K562 (cell line): ENCODE results near the gene KRTAP3-2.

Source experiments
- CBX2 ChIP-seq: fragments of 200-600 bp; sonication (generic); IDR thresholded peaks from one replicate; pipeline ENCODE4 v1.6.1; 2012; ENCODE audit warnings: mild to moderate bottlenecking, low read length, inconsistent platforms; ENCODE audit not compliant: insufficient read depth, poor library complexity, severe bottlenecking
- ESRRB ChIP-seq: fragments of 250-450 bp; sonication (Bioruptor Pico); IDR thresholded peaks from 2 replicates; pipeline ENCODE4 v1.5.0; 2020; ENCODE audit warnings: mild to moderate bottlenecking, moderate library complexity, borderline replicate concordance
- SAFB2 ChIP-seq: fragments of 200-400 bp; formaldehyde crosslinking; IDR thresholded peaks from 2 replicates; pipeline ENCODE4 v1.6.1; 2018; ENCODE audit warnings: borderline replicate concordance, low read length, low read depth, moderate library complexity; ENCODE audit not compliant: severe bottlenecking
- SP1 ChIP-seq: sonication (generic); formaldehyde crosslinking; IDR thresholded peaks from 2 replicates; pipeline ENCODE4 v1.8.1; 2022; ENCODE audit warnings: mild to moderate bottlenecking, missing genetic modification reagents
- TAF1 ChIP-seq: IDR thresholded peaks from 2 replicates; pipeline ENCODE4 v1.6.1; 2011; ENCODE audit warnings: mild to moderate bottlenecking, low read length, moderate library complexity; ENCODE audit not compliant: insufficient read depth, control insufficient read depth, severe bottlenecking; ENCODE audit errors: extremely low read depth
- TF ChIP-seq, protein P1 (sequence below): fragments of 450-650 bp; IDR thresholded peaks from 2 replicates; pipeline ENCODE4 v1.6.1; 2017; ENCODE audit warnings: mild to moderate bottlenecking, moderate library complexity

DNA sequence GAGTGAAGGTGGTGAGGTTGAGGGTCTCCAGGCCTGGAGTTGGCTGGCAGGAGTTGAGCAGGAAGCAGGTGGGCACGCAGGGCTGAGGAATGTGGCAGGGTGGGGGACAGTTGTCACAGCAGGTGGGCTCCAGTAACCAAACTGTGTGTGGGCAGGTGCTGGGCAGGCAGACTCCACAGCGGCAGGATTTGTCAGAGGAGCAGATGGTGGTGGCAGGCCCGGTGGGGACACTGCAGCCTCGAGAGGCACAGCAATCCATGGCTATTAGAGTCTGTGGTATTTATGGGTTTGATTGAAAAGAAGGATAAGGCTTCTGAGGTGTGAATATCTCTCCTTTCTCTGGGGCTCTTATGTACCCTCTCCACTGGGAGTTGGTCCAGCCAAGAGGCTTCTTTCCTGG, 5.9 kb downstream of the KRTAP3-2 start, which contains the start of gene KRTAP3-3:
- TF ChIP-seq, protein P1, sequence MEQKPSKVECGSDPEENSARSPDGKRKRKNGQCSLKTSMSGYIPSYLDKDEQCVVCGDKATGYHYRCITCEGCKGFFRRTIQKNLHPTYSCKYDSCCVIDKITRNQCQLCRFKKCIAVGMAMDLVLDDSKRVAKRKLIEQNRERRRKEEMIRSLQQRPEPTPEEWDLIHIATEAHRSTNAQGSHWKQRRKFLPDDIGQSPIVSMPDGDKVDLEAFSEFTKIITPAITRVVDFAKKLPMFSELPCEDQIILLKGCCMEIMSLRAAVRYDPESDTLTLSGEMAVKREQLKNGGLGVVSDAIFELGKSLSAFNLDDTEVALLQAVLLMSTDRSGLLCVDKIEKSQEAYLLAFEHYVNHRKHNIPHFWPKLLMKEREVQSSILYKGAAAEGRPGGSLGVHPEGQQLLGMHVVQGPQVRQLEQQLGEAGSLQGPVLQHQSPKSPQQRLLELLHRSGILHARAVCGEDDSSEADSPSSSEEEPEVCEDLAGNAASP = no peak
- TF ChIP-seq ESRRB (CRISPR knock-in tag) (no peak), CBX2 (no peak), SAFB2 (no peak), TAF1 (no peak), SP1 (CRISPR knock-in tag) (no peak)
